Measurements from ENCODE around the gene TCF19. TPM values are rescaled to one million over a fixed set of nuclear protein-coding genes. Genes with fewer than 3 reads are reported as not detected.
"Not testable (repeated sequence)": the region's sequence is repeated elsewhere in the genome, so short reads cannot be mapped to it uniquely, and the experiment has no call there.

Gene TCF19
- total RNA-seq, 1 experiment from 2014 or later: 26.0 TPM

DNA sequence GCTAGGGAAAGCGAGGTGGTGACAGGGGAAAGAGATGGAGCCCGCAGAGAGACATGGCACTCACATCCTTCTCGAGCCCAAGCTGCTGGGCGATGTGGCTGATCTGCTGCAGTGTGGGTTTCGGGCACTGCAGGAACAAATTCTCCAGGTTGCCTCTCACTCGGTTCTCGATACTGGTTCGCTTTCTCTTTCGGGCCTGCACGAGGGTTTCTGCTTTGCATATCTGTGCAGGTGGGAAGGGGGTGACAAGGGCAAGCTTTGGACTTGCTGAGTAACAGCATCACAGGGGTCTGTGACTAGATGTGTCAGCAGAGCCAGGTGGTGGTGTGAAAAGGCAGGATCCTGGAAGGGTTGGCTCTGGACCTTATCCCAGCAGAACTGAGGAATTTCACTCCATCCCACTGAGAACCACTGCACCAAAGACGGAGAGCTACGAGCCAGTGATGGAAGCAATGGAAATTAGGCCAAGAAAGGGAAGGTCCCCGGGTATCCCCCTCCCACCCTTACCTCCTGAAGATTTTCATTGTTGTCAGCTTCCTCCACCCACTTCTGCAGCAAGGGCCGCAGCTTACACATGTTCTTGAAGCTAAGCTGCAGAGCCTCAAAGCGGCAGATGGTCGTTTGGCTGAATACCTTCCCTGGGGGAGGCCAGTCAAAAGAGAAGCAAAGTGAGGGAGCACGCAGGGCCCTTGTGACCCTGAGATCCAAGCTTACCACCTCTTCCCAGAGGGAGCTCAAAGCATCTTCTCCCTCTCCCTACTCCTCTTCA is 6.9 kb downstream of the TCF19 start:
- POLR2A ChIA-PET (ENCODE audit: unreplicated experiment): interaction anchor here (0.6 kb wide), 1 partner anchor 18 kb away, joined by 3 read pairs; no protein-coding TSS in a partner anchor

DNA sequence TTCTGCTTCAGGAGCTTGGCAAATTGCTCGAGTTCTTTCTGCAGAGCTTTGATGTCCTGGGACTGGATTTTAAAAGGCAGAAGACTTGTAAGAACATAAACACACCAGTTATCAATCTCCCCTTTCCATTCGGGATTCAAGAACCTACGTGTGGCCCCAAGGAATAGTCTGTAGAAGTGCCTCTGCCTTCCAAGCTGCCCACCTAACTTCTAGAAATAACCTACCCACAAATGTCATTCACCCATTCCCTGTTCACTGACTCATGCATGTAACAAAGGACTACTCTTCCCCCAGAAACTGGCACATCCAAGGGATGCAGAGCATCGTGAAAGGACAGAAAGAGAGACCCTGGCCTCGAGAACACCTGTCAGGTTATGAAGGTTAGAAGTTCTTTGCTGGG is 7.6 kb downstream of the TCF19 start:
- CTCF ChIA-PET: no interaction called here

More for the DNA sequence above, 6.9 kb downstream of the TCF19 start:
- H4K20me1 ChIP-seq (ENCODE audit: insufficient read depth); H3K4me3 ChIP-seq; H3K4me2 ChIP-seq; DNase-seq; H3K9me3 ChIP-seq (ENCODE audit: insufficient read depth, low read depth); H2AFZ ChIP-seq; H3K79me2 ChIP-seq (ENCODE audit: low read depth); intact Hi-C loops (cut with micrococcal nuclease; ENCODE audit: unreplicated experiment); CTCF ChIA-PET; BruUV-seq (replicated peaks); H3K9me2 ChIP-seq (ENCODE audit: insufficient read depth); H3K27me3 ChIP-seq (ENCODE audit: insufficient read depth, low read depth); H3K36me3 ChIP-seq (ENCODE audit: low read depth); H3K27ac ChIP-seq: not testable (repeated sequence)
- Histone ChIP-seq H3K4me1 (replicated peaks; ENCODE audit: insufficient read depth) (peaks cover 19% of the 10 kb centered on the region), H3F3A (ENCODE audit: insufficient read depth, low read depth) (peaks cover 18% of the 10 kb centered on the region; the same call in 1 of the 2 replicates)

GRCh38 chr6:31168606-31169005 is 10.2 kb downstream of the TCF19 start:
- Histone ChIP-seq H3K9me2 (ENCODE audit: insufficient read depth) (no peaks in the 10 kb centered on the region), H4K20me1 (ENCODE audit: insufficient read depth) (no peaks in the 10 kb centered on the region), H3K36me3 (ENCODE audit: low read depth) (no peaks in the 10 kb centered on the region), H3K4me1 (replicated peaks; ENCODE audit: insufficient read depth) (peaks cover 19% of the 10 kb centered on the region), H3K4me3 (no peak overlapping the region), H3F3A (ENCODE audit: insufficient read depth, low read depth) (peaks cover 18% of the 10 kb centered on the region; the same call in 1 of the 2 replicates), H3K79me2 (ENCODE audit: low read depth) (no peaks in the 10 kb centered on the region), H3K4me2 (peak overlapping the region; percentile 24; the same call in 1 of the 2 replicates), H3K27me3 (ENCODE audit: insufficient read depth, low read depth) (no peaks in the 10 kb centered on the region), H2AFZ (no peak overlapping the region), H3K27ac (no peak overlapping the region), H3K9me3 (ENCODE audit: insufficient read depth, low read depth) (no peaks in the 10 kb centered on the region)
- TF ChIP-seq, protein P1, sequence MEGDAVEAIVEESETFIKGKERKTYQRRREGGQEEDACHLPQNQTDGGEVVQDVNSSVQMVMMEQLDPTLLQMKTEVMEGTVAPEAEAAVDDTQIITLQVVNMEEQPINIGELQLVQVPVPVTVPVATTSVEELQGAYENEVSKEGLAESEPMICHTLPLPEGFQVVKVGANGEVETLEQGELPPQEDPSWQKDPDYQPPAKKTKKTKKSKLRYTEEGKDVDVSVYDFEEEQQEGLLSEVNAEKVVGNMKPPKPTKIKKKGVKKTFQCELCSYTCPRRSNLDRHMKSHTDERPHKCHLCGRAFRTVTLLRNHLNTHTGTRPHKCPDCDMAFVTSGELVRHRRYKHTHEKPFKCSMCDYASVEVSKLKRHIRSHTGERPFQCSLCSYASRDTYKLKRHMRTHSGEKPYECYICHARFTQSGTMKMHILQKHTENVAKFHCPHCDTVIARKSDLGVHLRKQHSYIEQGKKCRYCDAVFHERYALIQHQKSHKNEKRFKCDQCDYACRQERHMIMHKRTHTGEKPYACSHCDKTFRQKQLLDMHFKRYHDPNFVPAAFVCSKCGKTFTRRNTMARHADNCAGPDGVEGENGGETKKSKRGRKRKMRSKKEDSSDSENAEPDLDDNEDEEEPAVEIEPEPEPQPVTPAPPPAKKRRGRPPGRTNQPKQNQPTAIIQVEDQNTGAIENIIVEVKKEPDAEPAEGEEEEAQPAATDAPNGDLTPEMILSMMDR (conservative IDR thresholded peaks at IDR 0.05): no peak
- no peak for TF ChIP-seq EZH2 (IDR thresholded peaks at IDR 0.05; ENCODE audit: low read depth)
- CTCF ChIA-PET: no interaction called here
- BruUV-seq (replicated peaks): no TSS peak
- DNase-seq: no peak
- POLR2A ChIA-PET (ENCODE audit: unreplicated experiment): interaction anchor here (1.0 kb wide), 1 partner anchor 10 kb away, joined by 11 read pairs; the partner anchor contains the start of gene TCF19
- intact Hi-C loops (cut with micrococcal nuclease; ENCODE audit: unreplicated experiment): loop anchor here (1.0 kb wide), 1 partner anchor 10 kb away; the partner anchor contains the start of gene TCF19

More for the DNA sequence above, 7.6 kb downstream of the TCF19 start:
- DNase-seq: no peak
- no peak overlapping the region for H2AFZ ChIP-seq
- no peaks in the 10 kb centered on the region; the same call in 1 of the 2 replicates for H4K20me1 ChIP-seq (ENCODE audit: insufficient read depth)
- no peaks in the 10 kb centered on the region for H3K9me3 ChIP-seq (ENCODE audit: insufficient read depth, low read depth)
- H3K4me1 ChIP-seq (replicated peaks; ENCODE audit: insufficient read depth): peaks cover 19% of the 10 kb centered on the region
- no peaks in the 10 kb centered on the region for H3K36me3 ChIP-seq (ENCODE audit: low read depth)
- no peak overlapping the region for H3K4me3 ChIP-seq
- H3K79me2 ChIP-seq (ENCODE audit: low read depth): no peaks in the 10 kb centered on the region
- peaks cover 18% of the 10 kb centered on the region; the same call in 1 of the 2 replicates for H3F3A ChIP-seq (ENCODE audit: insufficient read depth, low read depth)
- intact Hi-C loops (cut with micrococcal nuclease; ENCODE audit: unreplicated experiment): no loop called here
- POLR2A ChIA-PET (ENCODE audit: unreplicated experiment): interaction anchor here (0.7 kb wide), 1 partner anchor 48 kb away, joined by 3 read pairs; no protein-coding TSS in a partner anchor
- BruUV-seq (replicated peaks): no TSS peak
- no peak for TF ChIP-seq EZH2 (IDR thresholded peaks at IDR 0.05; ENCODE audit: low read depth)
- TF ChIP-seq, protein P1 (conservative IDR thresholded peaks at IDR 0.05): no peak
- no peaks in the 10 kb centered on the region for H3K9me2 ChIP-seq (ENCODE audit: insufficient read depth)
- no peaks in the 10 kb centered on the region for H3K27me3 ChIP-seq (ENCODE audit: insufficient read depth, low read depth)
- no peak overlapping the region for H3K27ac ChIP-seq
- H3K4me2 ChIP-seq: no peak overlapping the region

All from PC-9 (cell line).